GM12878 (cell line): Measurements from ENCODE around the gene HDAC3. TPM values are rescaled to one million over a fixed set of nuclear protein-coding genes. Genes with fewer than 3 reads are reported as not detected.
A peak's percentile ranks its signal among the peaks of the same experiment; 100 is the strongest.

Experiments used
- ATAC-seq: fragments of 200-7000 bp; cut with Tn5 transposase; 3 replicates; pipeline ENCODE4 v1.9.1; 2020; ENCODE audit warnings: mild to moderate bottlenecking, moderate library complexity
- BruUV-seq: library from RNA; stranded (reverse); fragments of 400-500 nt; replicated peaks from 2 replicates; lab custom pipeline; 2021; lab: Mats Ljungman, UMichigan
- CTCF ChIA-PET: fragments of 300-600 bp; sonication (Branson Sonifier 250); formaldehyde crosslinking; extraction: SDS; loops from one replicate; lab custom pipeline; 2021; ENCODE audit warnings: inconsistent platforms; lab: Yijun Ruan, JAX
- POLR2A ChIA-PET: fragments of 350-600 bp; formaldehyde crosslinking; extraction: SDS; loops from one replicate; lab custom pipeline; 2021; ENCODE audit warnings: inconsistent platforms; lab: Charles Lee
- RAD21 ChIA-PET: fragments of 300-600 bp; sonication (Branson Sonifier 250); formaldehyde crosslinking; loops from one replicate; lab custom pipeline; 2023; ENCODE audit warnings: antibody characterized with exemption; ENCODE audit not compliant: unreplicated experiment; lab: Charles Lee
- SMC1A ChIA-PET: fragments of 300-600 bp; sonication (Branson Sonifier 250); formaldehyde crosslinking; loops from one replicate; lab custom pipeline; 2023; ENCODE audit not compliant: unreplicated experiment, uncharacterized antibody; lab: Charles Lee
- DNase-seq: peaks from one replicate; pipeline ENCODE4 v3.0.0-alpha.2; 2011; ENCODE audit warnings: low read depth, low spot score
- FAIRE-seq: peaks from 3 replicates; lab custom pipeline; 2011; peaks lifted over from hg19 to GRCh38; lab: Jason Lieb, UNC
- H2AFZ ChIP-seq: 2 replicates; pipeline ENCODE4 v1.6.0; 2011; ENCODE audit warnings: low read depth, low read length, control low read depth; ENCODE audit not compliant: control insufficient read depth
- H3K27ac ChIP-seq: 2 replicates; pipeline ENCODE4 v1.5.1; 2011; ENCODE audit warnings: control low read depth; ENCODE audit not compliant: control insufficient read depth, insufficient read depth
- H3K27me3 ChIP-seq, 2 experiments: replicated peaks in 1 of 2; 2 replicates each; pipeline versions ENCODE4 v1.6.0 to v1.6.1; 2011; ENCODE audit warnings: low read length in 1 of 2; ENCODE audit not compliant: control insufficient read depth in 2 of 2, insufficient read depth in 2 of 2
- H3K36me3 ChIP-seq, 2 experiments: 2 replicates each; pipeline ENCODE4 v1.5.1; 2011; ENCODE audit warnings: low read length in 1 of 2; ENCODE audit not compliant: control insufficient read depth in 2 of 2, insufficient read depth in 2 of 2
- H3K4me1 ChIP-seq: 2 replicates; pipeline ENCODE4 v1.6.1; 2011; ENCODE audit warnings: mild to moderate bottlenecking, low read length, moderate library complexity, mixed read lengths; ENCODE audit not compliant: control insufficient read depth, insufficient read depth
- H3K4me2 ChIP-seq: 2 replicates; pipeline ENCODE4 v1.6.0; 2011; ENCODE audit warnings: control low read depth; ENCODE audit not compliant: control insufficient read depth, insufficient read depth
- H3K4me3 ChIP-seq: fragments of 200-600 bp; sonication (generic); 2 replicates; pipeline ENCODE4 v1.5.1; 2016
- H3K79me2 ChIP-seq: 2 replicates; pipeline ENCODE4 v1.6.0; 2011; ENCODE audit warnings: low read length; ENCODE audit not compliant: control insufficient read depth, insufficient read depth
- H3K9ac ChIP-seq: 2 replicates; pipeline ENCODE4 v1.8.0; 2011; ENCODE audit warnings: low read length, control low read depth, mixed read lengths; ENCODE audit not compliant: control insufficient read depth, insufficient read depth
- H3K9me3 ChIP-seq: replicated peaks from 3 replicates; pipeline ENCODE4 v1.5.1; 2011; ENCODE audit warnings: mild to moderate bottlenecking, low read length; ENCODE audit not compliant: control insufficient read depth, insufficient read depth
- H4K20me1 ChIP-seq: 2 replicates; pipeline ENCODE4 v1.6.0; 2011; ENCODE audit not compliant: control insufficient read depth, insufficient read depth
- CBFB ChIP-seq: IDR thresholded peaks from 2 replicates; pipeline ENCODE4 v1.6.1; 2016; ENCODE audit warnings: antibody characterized with exemption, low read depth
- CHD1 ChIP-seq: IDR thresholded peaks from 2 replicates; pipeline ENCODE4 v1.6.1; 2012; ENCODE audit warnings: low read depth, low read length, improper control_type of control experiment
- HCFC1 ChIP-seq: fragments of 150-350 bp; IDR thresholded peaks from 2 replicates; pipeline ENCODE4 v1.6.1; 2014; ENCODE audit warnings: low read length
- SP1 ChIP-seq: IDR thresholded peaks from one replicate; pipeline ENCODE4 v1.6.1; 2011; ENCODE audit warnings: low read depth, low read length
- SRF ChIP-seq, 2 experiments: IDR thresholded peaks; 2 replicates each; pipeline ENCODE4 v1.6.1; 2011; ENCODE audit warnings: low read depth in 2 of 2, low read length in 2 of 2, mild to moderate bottlenecking in 1 of 2, moderate library complexity in 1 of 2
- SUZ12 ChIP-seq: fragments of 200-600 bp; sonication (generic); IDR thresholded peaks from one replicate; pipeline ENCODE4 v1.6.1; 2018; ENCODE audit warnings: antibody characterized with exemption, mild to moderate bottlenecking; ENCODE audit not compliant: unreplicated experiment
- ZNF24 ChIP-seq: fragments of 450-650 bp; IDR thresholded peaks from 2 replicates; pipeline ENCODE4 v1.6.1; 2017; ENCODE audit warnings: antibody characterized with exemption, mild to moderate bottlenecking
- whole genome bisulfite sequencing: methylation state at CpG from one replicate; pipeline ENCODE4 v1.1.6; 2016; ENCODE audit warnings: low lambda C conversion rate; ENCODE audit not compliant: insufficient replicate concordance, insufficient coverage; ENCODE audit errors: missing lambda C conversion rate; 5-methylcytosine and 5-hydroxymethylcytosine counted together
- in situ Hi-C: fragments of 300-500 bp; cut with MboI; formaldehyde crosslinking; loops from 9 replicates; pipeline ENCODE4 v1.14.3; 2018; ENCODE audit warnings: mixed read lengths
- intact Hi-C: fragments of 100-400 bp; cut with micrococcal nuclease; formaldehyde crosslinking; loops from one replicate; pipeline ENCODE4 v1.14.2; 2022; ENCODE audit not compliant: unreplicated experiment
- polyA plus RNA-seq, 11 experiments: library from polyadenylated mRNA; depleted of rRNA in 4 of 11; unstranded in 6 of 11; stranded (reverse) in 5 of 11; fragments of >200 nt; fragmentation: Nextera tagmentation in 4 of 11; fragmentation: Illumina TruSeq in 1 of 11; extraction: Ambion mirVana in 4 of 11; extraction: Trizol in 1 of 11; gene quantifications; 1 replicate in 1 of 11; 2 replicates in 10 of 11; pipeline versions ENCODE4 v1.2.1 to v1.2.3, GENCODE V29; 2011 to 2016; ENCODE audit warnings: inconsistent platforms in 2 of 11, missing spikeins in 2 of 11, low read depth in 1 of 11
- total RNA-seq, 4 experiments: library from RNA; depleted of rRNA in 3 of 4; stranded (reverse); fragments of >200 nt in 3 of 4; fragmentation: Illumina TruSeq in 1 of 4; extraction: Trizol in 1 of 4; gene quantifications; 2 replicates each; pipeline versions ENCODE4 v1.2.1 to v1.2.3, GENCODE V29; 2013 to 2021
- TF ChIP-seq, protein P1 (sequence below): fragments of 450-650 bp; IDR thresholded peaks from 2 replicates; pipeline ENCODE4 v1.6.1; 2017; ENCODE audit warnings: antibody characterized with exemption, mild to moderate bottlenecking, moderate library complexity
- TF ChIP-seq, protein P2 (sequence below): fragments of 450-650 bp; IDR thresholded peaks from 2 replicates; pipeline ENCODE4 v1.6.1; 2016; ENCODE audit warnings: mild to moderate bottlenecking
- TF ChIP-seq, protein P3 (sequence below): fragments of 450-650 bp; IDR thresholded peaks from 2 replicates; pipeline ENCODE4 v1.6.1; 2017; ENCODE audit warnings: mild to moderate bottlenecking, moderate library complexity
- TF ChIP-seq, protein P4 (sequence below): fragments of 450-650 bp; IDR thresholded peaks from 2 replicates; pipeline ENCODE4 v1.6.1; 2018; ENCODE audit warnings: mild to moderate bottlenecking, low read depth, moderate library complexity; ENCODE audit not compliant: partially characterized antibody

The HDAC3 gene
- total and polyA plus RNA-seq, 10 of the 15 experiments (the other 5 are each of a cell fraction or from before 2014, with no cell fraction given) = 62.2 to 140 (median 112) TPM

DNA sequence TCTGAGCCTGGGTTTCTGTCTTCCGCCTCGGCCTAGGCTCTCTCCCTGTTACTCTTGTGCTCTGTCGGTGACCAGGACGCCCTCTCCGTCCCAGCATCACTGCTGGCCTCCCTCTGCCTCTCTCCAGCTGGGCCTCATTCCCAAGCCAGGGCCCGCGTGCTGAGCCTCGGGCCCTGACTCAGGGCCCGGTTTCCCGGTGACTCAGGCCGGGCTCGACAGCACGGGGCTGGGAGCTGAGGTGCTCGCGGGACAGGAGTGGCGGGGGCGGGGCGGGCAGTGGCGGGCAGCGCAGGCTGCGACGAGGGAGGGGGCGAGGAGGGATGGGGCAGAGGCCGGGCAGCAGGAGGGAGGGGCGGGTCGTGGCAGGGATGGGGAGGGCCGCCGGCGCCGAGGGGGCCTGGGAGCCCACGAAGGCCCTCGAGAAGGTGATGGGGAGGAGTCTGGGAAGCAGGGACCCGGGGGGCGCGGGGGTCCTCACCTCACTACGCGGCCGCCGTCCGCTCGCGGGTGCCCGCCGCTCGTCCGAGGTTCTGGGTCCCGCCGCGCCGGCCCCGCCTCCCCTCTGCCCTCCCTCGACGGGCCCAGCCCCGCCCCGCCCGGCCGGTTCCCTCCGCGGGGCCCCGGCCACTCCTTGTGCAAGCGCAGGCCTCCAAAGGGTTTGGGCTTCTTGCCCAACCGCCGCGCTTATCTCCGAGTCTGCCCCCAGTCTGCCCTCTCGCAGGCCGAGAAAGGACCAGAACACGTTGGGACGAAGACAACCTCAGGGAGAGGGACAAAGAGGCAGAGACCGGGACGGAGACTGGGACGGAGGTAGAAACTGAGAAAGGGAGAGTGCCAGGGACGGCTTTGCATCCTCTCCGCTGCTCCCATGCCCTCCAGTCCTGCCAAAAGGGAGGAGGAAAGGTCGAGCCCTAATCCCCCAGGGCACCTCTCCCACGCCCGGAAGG is 45.3 kb upstream of the HDAC3 start, which contains the start of gene ARAP3:
Gene ARAP3, minus strand, starts transcription at position 536 of the 947 bp plus-strand sequence. CDS start 1,744 bp downstream, outside the sequence.
- DNase-seq = no peak
- CTCF ChIA-PET = no interaction called here
- H3K4me3 ChIP-seq = no peak within 1 kb of the TSS
- H3K36me3 ChIP-seq = no peaks in the 10 kb centered on the region
- in situ Hi-C loops = no loop called here
- peaks cover 2 to 12% of the 10 kb centered on the region in 2 experiments; a peak in 3 of 4 replicates for H3K27me3 ChIP-seq
- POLR2A ChIA-PET = no interaction called here
- WGBS = 23% methylated on average over 33 of the region's 77 CpGs
- no peaks in the 10 kb centered on the region for H3K4me1 ChIP-seq
- H3K9ac ChIP-seq = no peak within 1 kb of the TSS
- BruUV-seq = no TSS peak
- H3K79me2 ChIP-seq = no peaks in the 10 kb centered on the region
- no peak within 1 kb of the TSS for H2AFZ ChIP-seq
- intact Hi-C loops = no loop called here
- H3K27ac ChIP-seq = no peak within 1 kb of the TSS
- peak; percentile 71 for ATAC-seq
- no peaks in the 10 kb centered on the region for H4K20me1 ChIP-seq
- no peaks in the 10 kb centered on the region for H3K9me3 ChIP-seq
- SMC1A ChIA-PET = no interaction called here
- RAD21 ChIA-PET = interaction anchor here (1.0 kb wide), 1 partner anchor 10 kb away, joined by 5 read pairs; no protein-coding TSS in a partner anchor
- no peak for FAIRE-seq
- peak within 1 kb of the TSS; percentile 13; the same call in 1 of the 2 replicates for H3K4me2 ChIP-seq
- TF ChIP-seq, protein P1, sequence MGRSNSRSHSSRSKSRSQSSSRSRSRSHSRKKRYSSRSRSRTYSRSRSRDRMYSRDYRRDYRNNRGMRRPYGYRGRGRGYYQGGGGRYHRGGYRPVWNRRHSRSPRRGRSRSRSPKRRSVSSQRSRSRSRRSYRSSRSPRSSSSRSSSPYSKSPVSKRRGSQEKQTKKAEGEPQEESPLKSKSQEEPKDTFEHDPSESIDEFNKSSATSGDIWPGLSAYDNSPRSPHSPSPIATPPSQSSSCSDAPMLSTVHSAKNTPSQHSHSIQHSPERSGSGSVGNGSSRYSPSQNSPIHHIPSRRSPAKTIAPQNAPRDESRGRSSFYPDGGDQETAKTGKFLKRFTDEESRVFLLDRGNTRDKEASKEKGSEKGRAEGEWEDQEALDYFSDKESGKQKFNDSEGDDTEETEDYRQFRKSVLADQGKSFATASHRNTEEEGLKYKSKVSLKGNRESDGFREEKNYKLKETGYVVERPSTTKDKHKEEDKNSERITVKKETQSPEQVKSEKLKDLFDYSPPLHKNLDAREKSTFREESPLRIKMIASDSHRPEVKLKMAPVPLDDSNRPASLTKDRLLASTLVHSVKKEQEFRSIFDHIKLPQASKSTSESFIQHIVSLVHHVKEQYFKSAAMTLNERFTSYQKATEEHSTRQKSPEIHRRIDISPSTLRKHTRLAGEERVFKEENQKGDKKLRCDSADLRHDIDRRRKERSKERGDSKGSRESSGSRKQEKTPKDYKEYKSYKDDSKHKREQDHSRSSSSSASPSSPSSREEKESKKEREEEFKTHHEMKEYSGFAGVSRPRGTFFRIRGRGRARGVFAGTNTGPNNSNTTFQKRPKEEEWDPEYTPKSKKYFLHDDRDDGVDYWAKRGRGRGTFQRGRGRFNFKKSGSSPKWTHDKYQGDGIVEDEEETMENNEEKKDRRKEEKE = no peak
- TF ChIP-seq, protein P2, sequence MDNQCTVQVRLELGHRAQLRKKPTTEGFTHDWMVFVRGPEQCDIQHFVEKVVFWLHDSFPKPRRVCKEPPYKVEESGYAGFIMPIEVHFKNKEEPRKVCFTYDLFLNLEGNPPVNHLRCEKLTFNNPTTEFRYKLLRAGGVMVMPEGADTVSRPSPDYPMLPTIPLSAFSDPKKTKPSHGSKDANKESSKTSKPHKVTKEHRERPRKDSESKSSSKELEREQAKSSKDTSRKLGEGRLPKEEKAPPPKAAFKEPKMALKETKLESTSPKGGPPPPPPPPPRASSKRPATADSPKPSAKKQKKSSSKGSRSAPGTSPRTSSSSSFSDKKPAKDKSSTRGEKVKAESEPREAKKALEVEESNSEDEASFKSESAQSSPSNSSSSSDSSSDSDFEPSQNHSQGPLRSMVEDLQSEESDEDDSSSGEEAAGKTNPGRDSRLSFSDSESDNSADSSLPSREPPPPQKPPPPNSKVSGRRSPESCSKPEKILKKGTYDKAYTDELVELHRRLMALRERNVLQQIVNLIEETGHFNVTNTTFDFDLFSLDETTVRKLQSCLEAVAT = no peak
- TF ChIP-seq SRF (IDR thresholded peaks at IDR 0.05; ENCODE audit: low read depth in 2 of 2, low read length in 2 of 2) (no peak), SP1 (no peak), CHD1 (no peak), CBFB (no peak), SUZ12 (no peak), ZNF24 (no peak), HCFC1 (no peak)
- TF ChIP-seq, protein P3, sequence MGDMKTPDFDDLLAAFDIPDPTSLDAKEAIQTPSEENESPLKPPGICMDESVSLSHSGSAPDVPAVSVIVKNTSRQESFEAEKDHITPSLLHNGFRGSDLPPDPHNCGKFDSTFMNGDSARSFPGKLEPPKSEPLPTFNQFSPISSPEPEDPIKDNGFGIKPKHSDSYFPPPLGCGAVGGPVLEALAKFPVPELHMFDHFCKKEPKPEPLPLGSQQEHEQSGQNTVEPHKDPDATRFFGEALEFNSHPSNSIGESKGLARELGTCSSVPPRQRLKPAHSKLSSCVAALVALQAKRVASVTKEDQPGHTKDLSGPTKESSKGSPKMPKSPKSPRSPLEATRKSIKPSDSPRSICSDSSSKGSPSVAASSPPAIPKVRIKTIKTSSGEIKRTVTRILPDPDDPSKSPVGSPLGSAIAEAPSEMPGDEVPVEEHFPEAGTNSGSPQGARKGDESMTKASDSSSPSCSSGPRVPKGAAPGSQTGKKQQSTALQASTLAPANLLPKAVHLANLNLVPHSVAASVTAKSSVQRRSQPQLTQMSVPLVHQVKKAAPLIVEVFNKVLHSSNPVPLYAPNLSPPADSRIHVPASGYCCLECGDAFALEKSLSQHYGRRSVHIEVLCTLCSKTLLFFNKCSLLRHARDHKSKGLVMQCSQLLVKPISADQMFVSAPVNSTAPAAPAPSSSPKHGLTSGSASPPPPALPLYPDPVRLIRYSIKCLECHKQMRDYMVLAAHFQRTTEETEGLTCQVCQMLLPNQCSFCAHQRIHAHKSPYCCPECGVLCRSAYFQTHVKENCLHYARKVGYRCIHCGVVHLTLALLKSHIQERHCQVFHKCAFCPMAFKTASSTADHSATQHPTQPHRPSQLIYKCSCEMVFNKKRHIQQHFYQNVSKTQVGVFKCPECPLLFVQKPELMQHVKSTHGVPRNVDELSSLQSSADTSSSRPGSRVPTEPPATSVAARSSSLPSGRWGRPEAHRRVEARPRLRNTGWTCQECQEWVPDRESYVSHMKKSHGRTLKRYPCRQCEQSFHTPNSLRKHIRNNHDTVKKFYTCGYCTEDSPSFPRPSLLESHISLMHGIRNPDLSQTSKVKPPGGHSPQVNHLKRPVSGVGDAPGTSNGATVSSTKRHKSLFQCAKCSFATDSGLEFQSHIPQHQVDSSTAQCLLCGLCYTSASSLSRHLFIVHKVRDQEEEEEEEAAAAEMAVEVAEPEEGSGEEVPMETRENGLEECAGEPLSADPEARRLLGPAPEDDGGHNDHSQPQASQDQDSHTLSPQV = no peak
- TF ChIP-seq, protein P4, sequence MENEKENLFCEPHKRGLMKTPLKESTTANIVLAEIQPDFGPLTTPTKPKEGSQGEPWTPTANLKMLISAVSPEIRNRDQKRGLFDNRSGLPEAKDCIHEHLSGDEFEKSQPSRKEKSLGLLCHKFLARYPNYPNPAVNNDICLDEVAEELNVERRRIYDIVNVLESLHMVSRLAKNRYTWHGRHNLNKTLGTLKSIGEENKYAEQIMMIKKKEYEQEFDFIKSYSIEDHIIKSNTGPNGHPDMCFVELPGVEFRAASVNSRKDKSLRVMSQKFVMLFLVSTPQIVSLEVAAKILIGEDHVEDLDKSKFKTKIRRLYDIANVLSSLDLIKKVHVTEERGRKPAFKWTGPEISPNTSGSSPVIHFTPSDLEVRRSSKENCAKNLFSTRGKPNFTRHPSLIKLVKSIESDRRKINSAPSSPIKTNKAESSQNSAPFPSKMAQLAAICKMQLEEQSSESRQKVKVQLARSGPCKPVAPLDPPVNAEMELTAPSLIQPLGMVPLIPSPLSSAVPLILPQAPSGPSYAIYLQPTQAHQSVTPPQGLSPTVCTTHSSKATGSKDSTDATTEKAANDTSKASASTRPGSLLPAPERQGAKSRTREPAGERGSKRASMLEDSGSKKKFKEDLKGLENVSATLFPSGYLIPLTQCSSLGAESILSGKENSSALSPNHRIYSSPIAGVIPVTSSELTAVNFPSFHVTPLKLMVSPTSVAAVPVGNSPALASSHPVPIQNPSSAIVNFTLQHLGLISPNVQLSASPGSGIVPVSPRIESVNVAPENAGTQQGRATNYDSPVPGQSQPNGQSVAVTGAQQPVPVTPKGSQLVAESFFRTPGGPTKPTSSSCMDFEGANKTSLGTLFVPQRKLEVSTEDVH = no peak
